BLaER1 (cell line): Measurements from ENCODE around the gene SLC43A3.
"Not testable (repeated sequence)": the region's sequence is repeated elsewhere in the genome, so short reads cannot be mapped to it uniquely, and the experiment has no call there.

Experiments used
- H3K27ac ChIP-seq: shearing (Covaris generic); formaldehyde crosslinking; 2 replicates; pipeline ENCODE4 v1.8.1; 2022
- H3K27me3 ChIP-seq: shearing (Covaris generic); formaldehyde crosslinking; 2 replicates; pipeline ENCODE4 v1.8.1; 2022
- H3K36me3 ChIP-seq: shearing (Covaris generic); formaldehyde crosslinking; 2 replicates; pipeline ENCODE4 v1.8.1; 2022
- H3K4me1 ChIP-seq: shearing (Covaris generic); formaldehyde crosslinking; 2 replicates; pipeline ENCODE4 v1.8.1; 2022
- H3K4me2 ChIP-seq: shearing (Covaris generic); formaldehyde crosslinking; 2 replicates; pipeline ENCODE4 v1.8.1; 2022
- H3K4me3 ChIP-seq: shearing (Covaris generic); formaldehyde crosslinking; 2 replicates; pipeline ENCODE4 v1.8.1; 2022
- H3K9ac ChIP-seq: shearing (Covaris generic); formaldehyde crosslinking; 2 replicates; pipeline ENCODE4 v1.8.1; 2022
- H3K9me3 ChIP-seq: shearing (Covaris generic); formaldehyde crosslinking; 2 replicates; pipeline ENCODE4 v1.8.1; 2022
- H4K20me1 ChIP-seq: shearing (Covaris generic); formaldehyde crosslinking; 2 replicates; pipeline ENCODE4 v1.8.1; 2022
- Cebpa-rat ChIP-seq: shearing (Covaris generic); IDR thresholded peaks from 2 replicates; pipeline ENCODE4 v1.8.1; 2022

The SLC43A3 gene

GRCh38 chr11:57407941-57408475 is 18.9 kb downstream of the SLC43A3 start:
- Histone ChIP-seq H3K27ac (no peak overlapping the region), H3K36me3 (peaks cover 94% of the 10 kb centered on the region)

DNA sequence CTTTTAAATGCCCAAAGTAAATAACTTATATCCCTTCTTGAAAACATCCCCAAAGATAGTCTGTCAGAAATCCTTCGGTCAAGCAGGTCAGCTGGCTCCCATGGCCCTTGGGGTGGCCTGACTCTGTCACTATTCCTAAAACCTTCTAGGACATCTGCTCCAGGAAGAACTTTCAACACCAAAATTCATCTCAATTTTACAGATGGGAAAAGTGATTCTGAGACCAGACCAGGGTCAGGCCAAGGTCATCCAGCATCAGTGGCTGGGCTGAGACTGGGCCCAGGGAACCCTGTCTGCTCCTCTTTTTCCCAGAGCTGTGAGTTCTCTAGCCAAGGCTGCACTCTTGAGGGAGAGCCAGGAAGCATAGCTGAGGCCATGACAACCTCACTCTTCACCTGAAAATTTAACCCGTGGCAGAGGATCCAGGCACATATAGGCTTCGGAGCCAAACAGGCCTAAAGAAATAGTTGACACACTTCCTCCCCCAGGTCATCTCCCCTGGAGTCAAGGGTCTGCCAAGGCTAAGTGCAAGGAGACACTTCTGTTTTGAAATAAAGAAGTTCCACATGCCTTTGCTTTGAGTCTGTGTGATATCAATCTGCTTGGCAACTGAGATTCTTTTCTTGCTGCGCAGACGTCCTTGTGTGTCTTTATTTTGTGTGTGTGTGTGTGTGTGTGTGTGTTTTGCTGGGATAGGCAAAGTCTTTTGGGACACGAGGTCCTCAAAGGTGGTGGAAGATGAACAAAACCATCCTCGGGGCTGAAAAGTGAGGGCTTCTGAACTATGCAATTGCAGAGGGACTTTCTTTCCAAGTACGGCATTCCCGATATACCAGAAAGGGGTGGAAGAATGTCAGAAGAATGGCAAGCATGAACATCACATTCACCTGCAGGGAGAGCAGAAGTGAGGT is 19.7 kb downstream of the SLC43A3 start:
- no peak for TF ChIP-seq Cebpa-rat
- no peak overlapping the region for H3K4me3 ChIP-seq
- H4K20me1 ChIP-seq, result peaks cover 53% of the 10 kb centered on the region
- H3K9me3 ChIP-seq, result peaks cover 10% of the 10 kb centered on the region
- peaks cover 55% of the 10 kb centered on the region for H3K4me1 ChIP-seq
- peaks cover 93% of the 10 kb centered on the region for H3K36me3 ChIP-seq
- peak overlapping the region; percentile 22; the same call in 1 of the 2 replicates for H3K9ac ChIP-seq
- peak overlapping the region; percentile 58 for H3K27ac ChIP-seq
- no peaks in the 10 kb centered on the region for H3K27me3 ChIP-seq
- H3K4me2 ChIP-seq, result peak overlapping the region; percentile 68

More at GRCh38 chr11:57407941-57408475, 18.9 kb downstream of the SLC43A3 start:
- no peaks in the 10 kb centered on the region for H3K27me3 ChIP-seq
- no peak overlapping the region for H3K9ac ChIP-seq
- H3K4me1 ChIP-seq, result peaks cover 55% of the 10 kb centered on the region
- no peak overlapping the region for H3K4me3 ChIP-seq
- TF ChIP-seq Cebpa-rat, result no peak
- peaks cover 18% of the 10 kb centered on the region for H3K9me3 ChIP-seq
- peak overlapping the region; percentile 68 for H3K4me2 ChIP-seq
- H4K20me1 ChIP-seq, result peaks cover 60% of the 10 kb centered on the region

- Histone ChIP-seq H4K20me1 (peaks cover 48% of the 10 kb centered on the region), H3K36me3 (peaks cover 84% of the 10 kb centered on the region), H3K9me3 (peaks cover 9% of the 10 kb centered on the region)
Measured at GRCh38 chr11:57406337-57406904, 20.5 kb downstream of the SLC43A3 start.

GRCh38 chr11:57405271-57405860 is 21.6 kb downstream of the SLC43A3 start:
- Histone ChIP-seq H3K9ac (no peak overlapping the region), H3K27me3 (no peaks in the 10 kb centered on the region), H3K4me3 (no peak overlapping the region), H3K9me3 (no peaks in the 10 kb centered on the region), H3K27ac (no peak overlapping the region), H3K4me1 (peaks cover 51% of the 10 kb centered on the region), H3K4me2 (peak overlapping the region; percentile 68), H3K36me3 (peaks cover 74% of the 10 kb centered on the region), H4K20me1 (peaks cover 44% of the 10 kb centered on the region)
- TF ChIP-seq Cebpa-rat, result no peak

More at GRCh38 chr11:57406337-57406904, 20.5 kb downstream of the SLC43A3 start:
- no peaks in the 10 kb centered on the region for H3K27me3 ChIP-seq
- peaks cover 55% of the 10 kb centered on the region for H3K4me1 ChIP-seq
- TF ChIP-seq Cebpa-rat, result no peak
- peak overlapping the region; percentile 68 for H3K4me2 ChIP-seq
- no peak overlapping the region for H3K4me3 ChIP-seq
- H3K9ac ChIP-seq, result peak overlapping the region; percentile 22; the same call in 1 of the 2 replicates
- peak overlapping the region; percentile 58 for H3K27ac ChIP-seq

- Histone ChIP-seq H3K27ac (no peak overlapping the region), H3K4me3 (no peak overlapping the region), H3K36me3 (peaks cover 59% of the 10 kb centered on the region), H3K9ac (no peak overlapping the region), H4K20me1 (peaks cover 28% of the 10 kb centered on the region), H3K4me2 (no peak overlapping the region), H3K9me3 (no peaks in the 10 kb centered on the region), H3K4me1 (peaks cover 35% of the 10 kb centered on the region), H3K27me3 (no peaks in the 10 kb centered on the region)
- TF ChIP-seq Cebpa-rat, result no peak
Measured at GRCh38 chr11:57403802-57404147, 23.1 kb downstream of the SLC43A3 start.

DNA sequence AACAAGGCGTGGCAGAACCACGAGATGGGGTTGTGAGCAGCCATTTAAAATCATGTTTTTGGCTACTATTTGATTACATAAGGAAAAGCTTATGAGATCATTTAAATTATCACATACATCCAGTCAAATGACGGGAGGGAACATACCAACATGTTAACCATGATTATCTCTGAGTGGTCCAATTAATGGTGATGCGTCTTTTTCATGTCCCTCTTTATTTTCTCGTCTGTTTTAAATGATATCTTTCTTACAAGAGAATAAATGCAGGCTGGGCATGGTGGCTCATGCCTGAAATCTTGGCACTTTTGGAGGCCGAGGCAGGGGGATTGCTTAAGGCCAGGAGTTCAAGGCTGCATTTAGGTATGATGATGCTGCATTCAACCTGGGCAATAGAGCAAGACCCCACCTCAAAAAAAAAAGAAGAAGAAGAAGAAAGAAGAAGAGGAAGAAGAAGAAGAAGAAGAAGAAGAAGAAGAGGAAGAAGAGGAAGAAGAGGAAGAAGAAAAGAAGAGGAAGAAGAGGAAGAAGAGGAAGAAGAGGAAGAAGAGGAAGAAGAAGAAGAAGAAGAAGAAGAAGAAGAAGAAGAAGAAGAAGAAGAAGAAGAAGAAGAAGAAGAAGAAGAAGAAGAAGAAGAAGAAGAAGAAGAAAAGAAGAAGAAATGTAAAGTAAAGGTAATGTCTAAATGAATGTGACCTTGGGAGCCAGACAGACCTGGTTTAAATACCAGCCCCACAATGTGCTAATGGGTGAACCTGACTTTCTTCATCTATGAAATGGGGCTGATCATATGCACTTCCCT is 23.7 kb downstream of the SLC43A3 start:
- H3K4me3 ChIP-seq, H3K27me3 ChIP-seq, H3K9me3 ChIP-seq, H3K4me2 ChIP-seq, H3K9ac ChIP-seq, H3K27ac ChIP-seq: not testable (repeated sequence)
- Histone ChIP-seq H3K4me1 (peaks cover 30% of the 10 kb centered on the region), H3K36me3 (peaks cover 56% of the 10 kb centered on the region), H4K20me1 (peaks cover 22% of the 10 kb centered on the region)

DNA sequence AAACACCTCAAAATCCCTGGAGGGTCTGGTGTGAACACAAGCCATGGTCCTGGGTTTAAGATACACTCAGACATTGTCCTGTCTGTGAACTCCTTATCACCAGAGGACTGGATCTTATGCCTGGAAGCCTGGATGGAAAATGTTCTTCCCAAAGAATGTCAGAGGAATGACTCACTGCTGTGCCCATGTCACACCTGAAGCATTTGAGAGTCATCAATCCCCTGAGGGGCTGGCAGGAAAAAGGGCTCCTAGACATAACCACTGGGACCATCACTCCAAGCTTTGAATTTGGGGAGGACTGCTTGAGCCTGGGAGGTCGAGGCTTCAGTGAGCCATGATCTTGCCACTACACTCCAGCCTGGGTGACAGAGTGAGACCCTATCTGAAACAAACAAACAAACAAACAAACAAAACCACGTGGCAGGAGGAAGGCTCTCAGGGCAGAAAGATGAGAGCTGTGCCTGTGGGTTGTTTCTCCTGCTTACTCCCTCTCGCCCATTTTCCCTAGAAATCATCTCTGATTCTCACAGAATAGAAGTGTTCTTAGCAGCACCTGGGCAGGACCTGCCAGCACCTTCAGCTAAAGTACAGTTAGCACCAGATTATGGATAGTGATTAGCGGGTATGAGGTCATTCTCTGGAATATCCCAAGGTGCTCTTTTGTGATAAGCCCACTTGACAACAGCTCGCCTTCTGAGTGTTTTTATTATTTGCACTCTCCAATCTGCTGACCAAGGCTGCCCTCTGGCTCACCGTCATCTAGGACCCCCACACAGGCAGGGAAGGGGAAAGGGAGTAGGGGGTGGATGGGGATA is 24.5 kb downstream of the SLC43A3 start:
- no peak for TF ChIP-seq Cebpa-rat
- Histone ChIP-seq H3K9me3 (no peaks in the 10 kb centered on the region), H3K27me3 (no peaks in the 10 kb centered on the region), H3K9ac (no peak overlapping the region), H3K4me1 (peaks cover 22% of the 10 kb centered on the region), H3K4me3 (no peak overlapping the region), H3K27ac (no peak overlapping the region), H4K20me1 (peaks cover 14% of the 10 kb centered on the region), H3K36me3 (peaks cover 48% of the 10 kb centered on the region), H3K4me2 (no peak overlapping the region)

DNA sequence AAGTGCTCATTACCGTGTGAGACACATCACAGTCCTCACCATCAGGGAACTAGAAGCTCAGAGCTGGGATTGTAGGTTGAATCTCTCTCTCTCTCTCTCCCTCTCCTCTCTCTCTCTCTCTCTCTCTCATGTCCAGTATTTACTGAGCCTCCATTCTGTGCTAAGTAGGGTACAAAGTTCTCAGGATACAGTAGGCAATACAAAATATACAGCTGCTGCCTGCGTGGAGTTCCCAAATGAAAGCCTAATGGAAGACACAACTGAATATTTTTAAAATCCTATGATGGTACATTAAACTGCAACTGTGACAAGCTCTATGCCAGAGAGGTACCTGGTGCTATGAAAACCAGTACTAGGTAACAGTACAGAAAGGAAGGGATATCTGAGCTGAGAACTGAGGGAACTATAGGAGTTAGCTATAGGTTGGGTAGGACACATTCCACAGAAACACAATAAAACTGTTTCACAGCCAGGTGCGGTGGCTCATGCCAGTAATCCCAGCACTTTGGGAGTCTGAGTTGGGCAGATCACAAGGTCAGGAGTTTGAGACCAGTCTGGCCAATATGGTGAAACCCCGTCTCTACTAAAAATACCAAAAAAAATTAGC is 26.8 kb downstream of the SLC43A3 start:
- 0 out of 2 replicates have a peak, but pooled peaks cover 8% of the 10 kb centered on the region for H3K4me1 ChIP-seq
- TF ChIP-seq Cebpa-rat, result no peak
- H3K9me3 ChIP-seq, result no peaks in the 10 kb centered on the region
- H4K20me1 ChIP-seq, result no peaks in the 10 kb centered on the region
- no peaks in the 10 kb centered on the region for H3K27me3 ChIP-seq
- no peak overlapping the region for H3K4me3 ChIP-seq
- no peak overlapping the region for H3K9ac ChIP-seq
- no peak overlapping the region for H3K27ac ChIP-seq
- peaks cover 26% of the 10 kb centered on the region for H3K36me3 ChIP-seq
- H3K4me2 ChIP-seq, result no peak overlapping the region
